Vagina (tissue), 2 donors: Measurements from ENCODE around the gene MYOF. TPM values are rescaled to one million over a fixed set of nuclear protein-coding genes. Genes with fewer than 3 reads are reported as not detected.

Source experiments
- DNase-seq, 2 donors: peaks; one replicate each; pipeline ENCODE4 v3.0.0-alpha.2; 2017; ENCODE audit errors: extremely low spot score in 2 of 2
- H3K27ac ChIP-seq: fragments of 200-600 bp; sonication (generic); one replicate; pipeline ENCODE4 v1.5.1; 2019
- H3K27me3 ChIP-seq: fragments of 200-600 bp; sonication (generic); one replicate; pipeline ENCODE4 v1.5.1; 2019
- H3K36me3 ChIP-seq, 2 donors: fragments of 200-600 bp; sonication (generic); one replicate each; pipeline ENCODE4 v1.5.1; 2017 to 2019
- H3K4me1 ChIP-seq: fragments of 200-600 bp; sonication (generic); one replicate; pipeline ENCODE4 v1.5.1; 2019
- H3K4me3 ChIP-seq, 2 donors: fragments of 200-600 bp; sonication (generic); 1 replicate in 1 of 2; 2 replicates in 1 of 2; pipeline ENCODE4 v1.5.1; 2016 to 2019
- H3K9me3 ChIP-seq: fragments of 200-600 bp; sonication (generic); one replicate; pipeline ENCODE4 v1.5.1; 2019
- POLR2A ChIP-seq, 2 donors: fragments of 450-650 bp; IDR thresholded peaks; one replicate each; pipeline ENCODE4 v1.6.1; 2017; ENCODE audit warnings: antibody characterized with exemption in 2 of 2, mild to moderate bottlenecking in 2 of 2, moderate library complexity in 2 of 2
- POLR2AphosphoS5 ChIP-seq, 2 donors: sonication (generic); formaldehyde crosslinking; IDR thresholded peaks; one replicate each; pipeline ENCODE4 v1.9.0; 2017; ENCODE audit warnings: antibody characterized with exemption in 2 of 2, mild to moderate bottlenecking in 2 of 2, low read depth in 1 of 2; ENCODE audit not compliant: insufficient read depth in 1 of 2
- intact Hi-C: fragments of 100-400 bp; cut with DNase I; formaldehyde crosslinking; loops from one replicate; pipeline ENCODE4 v1.15.1; 2023
- total RNA-seq: library from RNA; depleted of rRNA; stranded (reverse); fragments of >200 nt; gene quantifications from one replicate; pipeline ENCODE4 v1.2.3, GENCODE V29; 2016
- TF ChIP-seq, protein P1 (sequence below), 3 experiments: fragments of 450-650 bp in 2 of 3; fragments of 200-600 bp in 1 of 3; sonication (generic) in 1 of 3; IDR thresholded peaks; one replicate each; pipeline ENCODE4 v1.5.1; 2017 to 2019; ENCODE audit warnings: antibody characterized with exemption in 3 of 3, mild to moderate bottlenecking in 2 of 3, moderate library complexity in 2 of 3

MYOF gene
- total RNA-seq, 1 donor from 2014 or later = 107 TPM

DNA sequence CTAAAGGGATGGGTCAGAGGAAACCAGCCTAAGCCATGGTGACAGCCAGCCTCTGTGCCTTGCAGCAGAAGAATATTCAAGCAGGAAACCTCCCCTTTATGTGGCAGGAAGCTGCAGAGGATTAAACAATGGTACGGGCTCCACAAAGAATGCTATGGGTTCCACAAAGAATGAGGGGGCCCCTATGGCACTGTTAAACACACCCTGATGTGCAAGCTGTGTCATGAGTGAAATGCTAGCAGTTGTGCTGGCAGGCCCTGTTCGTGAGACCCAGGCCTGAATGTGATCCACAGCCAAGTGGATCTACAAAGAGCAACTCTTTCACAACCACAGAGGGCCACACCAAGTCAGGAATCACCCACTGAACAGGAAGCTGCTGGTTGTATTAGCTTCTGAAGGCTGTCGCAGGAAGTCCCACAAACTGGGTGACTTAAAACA, 68.9 kb downstream of the MYOF start:
- H3K4me1 ChIP-seq = peaks cover 24% of the 10 kb centered on the region
- H3K36me3 ChIP-seq = peaks cover 0 to 12% of the 10 kb centered on the region in 2 donors
- no peak for DNase-seq
- intact Hi-C loops = no loop called here
- TF ChIP-seq, protein P1, sequence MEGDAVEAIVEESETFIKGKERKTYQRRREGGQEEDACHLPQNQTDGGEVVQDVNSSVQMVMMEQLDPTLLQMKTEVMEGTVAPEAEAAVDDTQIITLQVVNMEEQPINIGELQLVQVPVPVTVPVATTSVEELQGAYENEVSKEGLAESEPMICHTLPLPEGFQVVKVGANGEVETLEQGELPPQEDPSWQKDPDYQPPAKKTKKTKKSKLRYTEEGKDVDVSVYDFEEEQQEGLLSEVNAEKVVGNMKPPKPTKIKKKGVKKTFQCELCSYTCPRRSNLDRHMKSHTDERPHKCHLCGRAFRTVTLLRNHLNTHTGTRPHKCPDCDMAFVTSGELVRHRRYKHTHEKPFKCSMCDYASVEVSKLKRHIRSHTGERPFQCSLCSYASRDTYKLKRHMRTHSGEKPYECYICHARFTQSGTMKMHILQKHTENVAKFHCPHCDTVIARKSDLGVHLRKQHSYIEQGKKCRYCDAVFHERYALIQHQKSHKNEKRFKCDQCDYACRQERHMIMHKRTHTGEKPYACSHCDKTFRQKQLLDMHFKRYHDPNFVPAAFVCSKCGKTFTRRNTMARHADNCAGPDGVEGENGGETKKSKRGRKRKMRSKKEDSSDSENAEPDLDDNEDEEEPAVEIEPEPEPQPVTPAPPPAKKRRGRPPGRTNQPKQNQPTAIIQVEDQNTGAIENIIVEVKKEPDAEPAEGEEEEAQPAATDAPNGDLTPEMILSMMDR (IDR thresholded peaks at IDR 0.05) = no peak
- no peak for TF ChIP-seq POLR2AphosphoS5 (IDR thresholded peaks at IDR 0.05; ENCODE audit: insufficient read depth in 1 of 2, low read depth in 1 of 2)
- no peak for TF ChIP-seq POLR2A (IDR thresholded peaks at IDR 0.05)
- H3K9me3 ChIP-seq = no peaks in the 10 kb centered on the region
- no peaks in the 10 kb centered on the region for H3K27me3 ChIP-seq
- no peak overlapping the region for H3K4me3 ChIP-seq
- H3K27ac ChIP-seq = peak overlapping the region; percentile 25

DNA sequence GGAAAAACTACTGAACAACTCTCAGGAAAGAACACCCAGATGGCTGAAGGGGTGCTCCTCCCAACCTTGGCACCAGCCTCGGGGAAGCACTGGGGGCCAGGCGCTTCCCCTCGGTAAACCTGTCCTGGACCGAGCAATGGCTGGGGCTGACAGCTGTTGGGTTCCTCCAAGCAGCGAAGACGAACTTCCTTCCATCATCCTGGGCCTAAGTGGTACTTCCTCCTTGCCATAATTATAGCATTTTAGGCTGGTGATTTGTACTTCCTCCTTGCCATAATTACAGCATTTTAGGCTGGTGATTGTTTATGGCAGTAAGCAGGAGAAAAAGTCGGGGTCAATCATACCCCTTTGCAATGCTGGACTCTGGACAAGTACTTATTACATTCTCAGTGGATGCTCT, 69.3 kb downstream of the MYOF start:
- peaks cover 24% of the 10 kb centered on the region for H3K4me1 ChIP-seq
- no peaks in the 10 kb centered on the region for H3K27me3 ChIP-seq
- H3K9me3 ChIP-seq = no peaks in the 10 kb centered on the region
- peaks cover 0 to 17% of the 10 kb centered on the region in 2 donors for H3K36me3 ChIP-seq
- no peak overlapping the region for H3K4me3 ChIP-seq
- DNase-seq = no peak
- H3K27ac ChIP-seq = peak overlapping the region; percentile 17
- intact Hi-C loops = no loop called here
- TF ChIP-seq POLR2A (IDR thresholded peaks at IDR 0.05) = no peak
- TF ChIP-seq, protein P1 (IDR thresholded peaks at IDR 0.05) = no peak
- TF ChIP-seq POLR2AphosphoS5 (IDR thresholded peaks at IDR 0.05; ENCODE audit: insufficient read depth in 1 of 2, low read depth in 1 of 2) = no peak

DNA sequence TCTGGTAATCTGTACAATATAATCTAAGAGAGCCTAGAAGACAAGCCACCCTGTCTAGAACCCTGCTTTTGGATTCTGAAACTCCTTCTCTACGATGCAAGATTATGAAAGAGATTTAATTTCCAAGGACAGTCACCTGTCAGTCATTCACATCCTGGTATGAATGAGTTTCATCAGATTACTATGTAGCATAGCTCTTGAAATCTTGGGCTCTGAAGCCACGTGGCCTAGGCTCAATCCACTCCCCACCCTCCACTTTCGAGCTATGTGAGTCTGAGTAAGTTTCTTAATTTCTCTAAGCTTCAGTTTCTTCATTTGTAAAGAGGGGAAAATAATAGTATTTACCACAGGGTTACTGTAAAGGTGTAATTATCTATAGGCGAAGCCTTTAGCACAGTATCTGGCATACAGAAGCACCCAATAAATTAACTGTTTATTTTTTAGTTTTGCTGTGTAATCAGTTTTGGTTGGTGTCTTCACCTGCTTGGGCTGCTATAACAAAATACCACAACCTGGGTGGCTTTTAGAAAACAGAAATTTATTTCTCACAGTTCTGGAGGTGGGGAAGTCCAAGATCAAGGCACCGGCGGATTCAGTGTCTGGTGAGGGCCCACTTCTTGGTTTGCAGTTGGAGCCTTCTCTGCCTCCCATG, 71.3 kb downstream of the MYOF start:
- TF ChIP-seq, protein P1 (IDR thresholded peaks at IDR 0.05) = no peak
- no peaks in the 10 kb centered on the region for H3K27me3 ChIP-seq
- H3K36me3 ChIP-seq = peaks cover 0 to 20% of the 10 kb centered on the region in 2 donors
- peaks cover 24% of the 10 kb centered on the region for H3K4me1 ChIP-seq
- no peaks in the 10 kb centered on the region for H3K9me3 ChIP-seq
- intact Hi-C loops = no loop called here
- H3K27ac ChIP-seq = no peak overlapping the region
- H3K4me3 ChIP-seq = no peak overlapping the region
- DNase-seq = no peak

DNA sequence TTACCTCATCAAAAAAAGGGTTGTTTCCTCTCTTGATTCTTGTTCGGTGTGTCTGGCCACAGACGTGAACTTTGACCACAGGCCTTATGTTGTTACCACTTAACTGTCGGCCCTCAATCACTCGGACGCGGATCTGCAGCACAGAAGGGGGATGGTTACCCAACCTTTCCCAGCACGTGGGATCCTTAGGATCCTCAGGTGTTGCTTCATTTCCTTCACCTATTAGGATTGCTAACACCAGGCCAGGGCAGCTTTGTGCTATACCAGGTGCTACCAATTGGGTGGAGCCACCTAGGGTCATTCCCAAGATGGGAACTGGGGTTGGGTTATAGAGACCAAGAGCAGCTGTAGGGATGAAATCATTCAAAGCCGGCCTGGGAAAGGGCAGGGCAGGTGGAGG, 73.4 kb downstream of the MYOF start:
- Histone ChIP-seq H3K4me3 (no peak overlapping the region), H3K27ac (no peak overlapping the region), H3K36me3 (peaks cover 0 to 24% of the 10 kb centered on the region in 2 donors), H3K4me1 (peaks cover 19% of the 10 kb centered on the region), H3K9me3 (no peaks in the 10 kb centered on the region), H3K27me3 (no peaks in the 10 kb centered on the region)
- intact Hi-C loops = no loop called here
- TF ChIP-seq POLR2AphosphoS5 (IDR thresholded peaks at IDR 0.05; ENCODE audit: insufficient read depth in 1 of 2, low read depth in 1 of 2) = no peak
- TF ChIP-seq, protein P1 (IDR thresholded peaks at IDR 0.05) = no peak
- TF ChIP-seq POLR2A (IDR thresholded peaks at IDR 0.05) = no peak
- no peak for DNase-seq

DNA sequence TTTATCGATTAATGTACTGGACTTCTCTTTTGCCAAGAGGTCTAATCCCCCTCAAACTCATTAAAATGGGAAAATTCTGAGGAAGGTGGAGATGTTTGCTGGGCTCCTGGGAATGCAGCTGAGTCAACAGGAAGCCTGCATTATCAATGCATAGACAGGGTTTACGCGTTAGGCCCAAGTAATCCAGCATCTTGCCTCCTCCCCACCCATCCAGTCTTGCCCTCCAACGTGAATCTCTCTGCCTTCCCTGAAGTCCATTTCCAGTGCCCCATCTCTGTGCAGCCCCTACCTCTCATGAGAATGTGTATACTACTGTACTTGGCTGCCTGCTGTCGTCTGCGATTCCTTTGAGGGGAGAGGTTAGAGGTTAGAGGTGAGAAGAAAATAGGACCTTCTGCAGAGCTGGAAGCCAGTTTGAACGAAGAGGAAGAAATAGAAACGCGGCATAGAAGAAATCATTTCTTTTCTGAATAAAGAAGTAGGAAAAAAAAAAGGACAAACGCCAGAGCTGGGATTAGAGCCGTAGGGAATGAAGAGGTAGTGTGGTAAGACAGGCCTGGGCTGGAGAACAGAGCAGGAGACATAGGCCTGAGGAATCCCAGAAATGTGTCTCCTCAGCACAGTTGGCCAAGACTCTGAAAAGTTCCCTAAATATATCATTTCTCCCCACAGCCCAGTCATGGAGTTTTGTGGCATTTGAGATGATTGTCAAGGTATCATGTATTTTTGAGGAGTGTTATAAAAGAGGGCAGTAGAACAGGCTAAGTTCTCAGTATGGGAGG, 75.6 kb downstream of the MYOF start:
- intact Hi-C loops = no loop called here
- Histone ChIP-seq H3K27me3 (no peaks in the 10 kb centered on the region), H3K4me3 (no peak overlapping the region), H3K27ac (no peak overlapping the region), H3K36me3 (peaks cover 0 to 40% of the 10 kb centered on the region in 2 donors), H3K9me3 (no peaks in the 10 kb centered on the region), H3K4me1 (no peaks in the 10 kb centered on the region)
- TF ChIP-seq, protein P1 (IDR thresholded peaks at IDR 0.05) = no peak
- no peak for TF ChIP-seq POLR2A (IDR thresholded peaks at IDR 0.05)
- TF ChIP-seq POLR2AphosphoS5 (IDR thresholded peaks at IDR 0.05; ENCODE audit: insufficient read depth in 1 of 2, low read depth in 1 of 2) = no peak
- no peak for DNase-seq
